Right atrium auricular region (tissue), 2 donors: Measurements from ENCODE around the gene CCNA2. TPM values are rescaled to one million over a fixed set of nuclear protein-coding genes. Genes with fewer than 3 reads are reported as not detected.

ENCODE experiments used
- DNase-seq: peaks from one replicate; pipeline ENCODE4 v3.0.0-alpha.2; 2019; ENCODE audit warnings: low spot score
- H3K27ac ChIP-seq, 2 donors: fragments of 200-600 bp; sonication (generic); 1 replicate in 1 of 2; 2 replicates in 1 of 2; pipeline ENCODE4 v1.5.1; 2016 to 2019
- H3K27me3 ChIP-seq, 2 donors: fragments of 200-600 bp; sonication (generic); one replicate each; pipeline versions ENCODE4 v1.5.1 to v1.6.0; 2017 to 2019
- H3K36me3 ChIP-seq: fragments of 200-600 bp; sonication (generic); one replicate; pipeline ENCODE4 v1.5.1; 2016
- H3K4me1 ChIP-seq, 2 donors: fragments of 200-600 bp; sonication (generic); one replicate each; pipeline versions ENCODE4 v1.5.1 to v1.6.0; 2017 to 2019
- H3K4me3 ChIP-seq, 2 donors: fragments of 200-600 bp; sonication (generic); 1 replicate in 1 of 2; 2 replicates in 1 of 2; pipeline ENCODE4 v1.5.1; 2017 to 2019; ENCODE audit warnings: mild to moderate bottlenecking in 1 of 2, moderate library complexity in 1 of 2
- H3K9me3 ChIP-seq, 2 donors: fragments of 200-600 bp; sonication (generic); one replicate each; pipeline ENCODE4 v1.5.1; 2019
- CTCF ChIP-seq, 2 donors: fragments of 200-600 bp; sonication (generic); IDR thresholded peaks; one replicate each; pipeline ENCODE4 v1.5.1; 2019; ENCODE audit warnings: antibody characterized with exemption in 2 of 2
- total RNA-seq, 2 donors: library from RNA; depleted of rRNA; stranded (reverse); fragments of >200 nt; gene quantifications; one replicate each; pipeline ENCODE4 v1.1.0, GENCODE V29; 2016

The CCNA2 gene
- total RNA-seq, result 1 to 10 TPM in 1 of 2 donors, under 1 TPM in 1; 0.51 to 1.3 TPM

- Histone ChIP-seq H3K9me3 (no peaks in the 10 kb centered on the region), H3K27ac (peak within 1 kb of the TSS; percentile 68 to 80), H3K4me3 (peak within 1 kb of the TSS; percentile 42 to 74), H3K36me3 (no peaks in the 10 kb centered on the region), H3K27me3 (no peaks in the 10 kb centered on the region), H3K4me1 (peaks cover 0 to 18% of the 10 kb centered on the region in 2 donors)
- DNase-seq, result peak; percentile 98
- TF ChIP-seq CTCF (IDR thresholded peaks at IDR 0.05), result peak in 1 of 2 donors; percentile 36
Observed at GRCh38 chr4:121823505-121824170, at the start of gene CCNA2. Gene CCNA2, minus strand, starts transcription at chr4:121823883. Its CDS starts 255 bp downstream, at chr4:121823628.

- Histone ChIP-seq H3K4me1 (peaks cover 0 to 13% of the 10 kb centered on the region in 2 donors), H3K27ac (peak within 1 kb of the TSS; percentile 84 to 93), H3K27me3 (no peaks in the 10 kb centered on the region), H3K9me3 (peaks cover 0 to 6% of the 10 kb centered on the region in 2 donors), H3K4me3 (peak within 1 kb of the TSS; percentile 63 to 68), H3K36me3 (no peaks in the 10 kb centered on the region)
- no peak for TF ChIP-seq CTCF (IDR thresholded peaks at IDR 0.05)
- DNase-seq, result peak; percentile 98
Observed at GRCh38 chr4:121869841-121870822, 46.4 kb upstream of the CCNA2 start, which contains the start of gene BBS7. Gene BBS7, minus strand, starts transcription at chr4:121870474. Its CDS starts 161 bp downstream, at chr4:121870313.

- H3K9me3 ChIP-seq, result peaks cover 0 to 6% of the 10 kb centered on the region in 2 donors
- no peak overlapping the region for H3K4me3 ChIP-seq
- no peak overlapping the region for H3K27ac ChIP-seq
- H3K27me3 ChIP-seq, result no peaks in the 10 kb centered on the region
- peaks cover 0 to under 1% of the 10 kb centered on the region in 2 donors for H3K4me1 ChIP-seq
- no peak for TF ChIP-seq CTCF (IDR thresholded peaks at IDR 0.05)
- H3K36me3 ChIP-seq, result no peaks in the 10 kb centered on the region
- DNase-seq, result no peak
Observed at GRCh38 chr4:121863799-121864198, 40.1 kb upstream of the CCNA2 start.

GRCh38 chr4:121861426-121861825 is 37.7 kb upstream of the CCNA2 start:
- TF ChIP-seq CTCF (IDR thresholded peaks at IDR 0.05), result no peak
- H3K4me1 ChIP-seq, result no peaks in the 10 kb centered on the region
- no peaks in the 10 kb centered on the region for H3K27me3 ChIP-seq
- no peaks in the 10 kb centered on the region for H3K9me3 ChIP-seq
- no peak for DNase-seq
- no peak overlapping the region for H3K27ac ChIP-seq
- H3K36me3 ChIP-seq, result no peaks in the 10 kb centered on the region
- H3K4me3 ChIP-seq, result no peak overlapping the region

- peaks cover 3% of the 10 kb centered on the region for H3K36me3 ChIP-seq
- no peak overlapping the region for H3K27ac ChIP-seq
- no peak for TF ChIP-seq CTCF (IDR thresholded peaks at IDR 0.05)
- no peak for DNase-seq
- no peak overlapping the region for H3K4me3 ChIP-seq
- no peaks in the 10 kb centered on the region for H3K27me3 ChIP-seq
- H3K9me3 ChIP-seq, result no peaks in the 10 kb centered on the region
- no peaks in the 10 kb centered on the region for H3K4me1 ChIP-seq
Observed at GRCh38 chr4:121860121-121860520, 36.4 kb upstream of the CCNA2 start.
